Activated T-cell treated with anti-CD3 and anti-CD28 coated beads for 1 hour (primary cell): Measurements from ENCODE around the gene ITPR1.
"Not testable (repeated sequence)": the region's sequence is repeated elsewhere in the genome, so short reads cannot be mapped to it uniquely, and the experiment has no call there.

ENCODE experiments used
- DNase-seq: peaks from one replicate; pipeline ENCODE4 v3.0.0-alpha.2; 2020; ENCODE audit warnings: low read depth

Gene ITPR1

GRCh38 chr3:4758957-4759656 lies 266.0 kb downstream of the ITPR1 start:
- no peak for DNase-seq

- no peak for DNase-seq
Observed at GRCh38 chr3:4759689-4760312, 266.7 kb downstream of the ITPR1 start.

GRCh38 chr3:4761759-4762158 lies 268.6 kb downstream of the ITPR1 start:
- no peak for DNase-seq

GRCh38 chr3:4762481-4763230 lies 269.5 kb downstream of the ITPR1 start:
- DNase-seq, result not testable (repeated sequence)

GRCh38 chr3:4763604-4764247 lies 270.6 kb downstream of the ITPR1 start:
- DNase-seq, result no peak

- no peak for DNase-seq
Observed at GRCh38 chr3:4765212-4765611, 272.1 kb downstream of the ITPR1 start.

- DNase-seq, result no peak
Observed at GRCh38 chr3:4766263-4766662, 273.1 kb downstream of the ITPR1 start.

- DNase-seq, result no peak
Observed at GRCh38 chr3:4766716-4767499, 273.8 kb downstream of the ITPR1 start.

- DNase-seq, result no peak
Observed at GRCh38 chr3:4768021-4768420, 274.9 kb downstream of the ITPR1 start.

- DNase-seq, result no peak
Observed at GRCh38 chr3:4768521-4768920, 275.4 kb downstream of the ITPR1 start.

GRCh38 chr3:4770561-4770960 lies 277.4 kb downstream of the ITPR1 start:
- DNase-seq, result no peak

GRCh38 chr3:4771243-4771642 lies 278.1 kb downstream of the ITPR1 start:
- DNase-seq, result no peak

- DNase-seq, result no peak
Observed at GRCh38 chr3:4772171-4772804, 279.1 kb downstream of the ITPR1 start.

- no peak for DNase-seq
Observed at GRCh38 chr3:4772858-4773257, 279.7 kb downstream of the ITPR1 start.

GRCh38 chr3:4773583-4773982 lies 280.4 kb downstream of the ITPR1 start:
- no peak for DNase-seq

GRCh38 chr3:4774531-4774930 lies 281.4 kb downstream of the ITPR1 start:
- no peak for DNase-seq

- no peak for DNase-seq
Observed at GRCh38 chr3:4776399-4776979, 283.3 kb downstream of the ITPR1 start.

GRCh38 chr3:4776980-4777581 lies 283.9 kb downstream of the ITPR1 start:
- no peak for DNase-seq

GRCh38 chr3:4778119-4778518 lies 285.0 kb downstream of the ITPR1 start:
- DNase-seq, result no peak

GRCh38 chr3:4778740-4779139 lies 285.6 kb downstream of the ITPR1 start:
- no peak for DNase-seq

GRCh38 chr3:4780545-4780957 lies 287.4 kb downstream of the ITPR1 start:
- DNase-seq, result no peak
